ENCODE data around the gene SORCS3. TPM values are rescaled to one million over a fixed set of nuclear protein-coding genes. Genes with fewer than 3 reads are reported as not detected.

Gene SORCS3
- total RNA-seq, 4 donors from 2014 or later, result 0.26 to 0.50 (median 0.41) TPM

GRCh38 chr10:104622598-104623209 lies 18.4 kb upstream of the SORCS3 start:
- no peak overlapping the region for H3K27ac ChIP-seq (replicated peaks in 1 of 4)
- no peak for TF ChIP-seq EP300 (IDR thresholded peaks at IDR 0.05)
- no peak for TF ChIP-seq POLR2AphosphoS5 (IDR thresholded peaks at IDR 0.05)
- no peak for TF ChIP-seq POLR2A (IDR thresholded peaks at IDR 0.05; ENCODE audit: low read depth)
- no peak for TF ChIP-seq CTCF (IDR thresholded peaks at IDR 0.05)
- no peaks in the 10 kb centered on the region for H3K4me1 ChIP-seq
- WGBS, result 34% methylated on average over 4 of the region's 4 CpGs
- peak; percentile 74 for DNase-seq (ENCODE audit: extremely low spot score)
- H3K36me3 ChIP-seq, result no peaks in the 10 kb centered on the region
- peaks cover 0 to 7% (median 0%) of the 10 kb centered on the region in 4 donors for H3K27me3 ChIP-seq
- intact Hi-C loops (cut with DNase I), result no loop called here
- no peaks in the 10 kb centered on the region for H3K9me3 ChIP-seq
- no peak overlapping the region for H3K4me3 ChIP-seq

- Histone ChIP-seq H3K9me3 (no peaks in the 10 kb centered on the region), H3K36me3 (no peaks in the 10 kb centered on the region), H3K27me3 (peaks cover 0 to 4% (median 0%) of the 10 kb centered on the region in 4 donors), H3K4me3 (no peak overlapping the region), H3K27ac (replicated peaks in 1 of 4) (no peak overlapping the region), H3K4me1 (no peaks in the 10 kb centered on the region)
- WGBS, result 90% methylated on average over 23 of the region's 26 CpGs
- intact Hi-C loops (cut with DNase I), result no loop called here
- TF ChIP-seq CTCF (IDR thresholded peaks at IDR 0.05) (no peak), POLR2A (IDR thresholded peaks at IDR 0.05; ENCODE audit: low read depth) (no peak), POLR2AphosphoS5 (IDR thresholded peaks at IDR 0.05) (no peak), EP300 (IDR thresholded peaks at IDR 0.05) (no peak)
- DNase-seq (ENCODE audit: extremely low spot score), result peak; percentile 82
These were observed 10.4 kb upstream of the SORCS3 start for GRCh38 chr10:104630731-104631130.

GRCh38 chr10:104631946-104632345 lies 9.1 kb upstream of the SORCS3 start:
- Histone ChIP-seq H3K4me3 (no peak overlapping the region), H3K36me3 (no peaks in the 10 kb centered on the region), H3K4me1 (no peaks in the 10 kb centered on the region), H3K27ac (replicated peaks in 1 of 4) (no peak overlapping the region), H3K9me3 (no peaks in the 10 kb centered on the region), H3K27me3 (peaks cover 0 to 8% (median 0%) of the 10 kb centered on the region in 4 donors)
- no peak for TF ChIP-seq POLR2A (IDR thresholded peaks at IDR 0.05; ENCODE audit: low read depth)
- no peak for TF ChIP-seq POLR2AphosphoS5 (IDR thresholded peaks at IDR 0.05)
- no peak for TF ChIP-seq CTCF (IDR thresholded peaks at IDR 0.05)
- TF ChIP-seq EP300 (IDR thresholded peaks at IDR 0.05), result no peak
- WGBS, result 67% methylated on average over 3 of the region's 3 CpGs
- intact Hi-C loops (cut with DNase I), result no loop called here
- DNase-seq (ENCODE audit: extremely low spot score), result peak; percentile 64

- intact Hi-C loops (cut with DNase I), result no loop called here
- Histone ChIP-seq H3K9me3 (no peaks in the 10 kb centered on the region), H3K27ac (replicated peaks in 1 of 4) (no peak overlapping the region), H3K36me3 (no peaks in the 10 kb centered on the region), H3K4me1 (peaks cover 0 to 50% (median 44%) of the 10 kb centered on the region in 4 donors), H3K4me3 (peak overlapping the region in 3 of 4 donors; percentile 37 to 47 (median 43)), H3K27me3 (peaks cover 0 to 69% (median 14%) of the 10 kb centered on the region in 4 donors)
- TF ChIP-seq POLR2A (IDR thresholded peaks at IDR 0.05; ENCODE audit: low read depth) (no peak), CTCF (IDR thresholded peaks at IDR 0.05) (peak; percentile 26 to 48 (median 35))
- peak; percentile 86 for DNase-seq (ENCODE audit: extremely low spot score)
- WGBS, result 3% methylated on average over 28 of the region's 42 CpGs
These were observed 2.1 kb upstream of the SORCS3 start for GRCh38 chr10:104638861-104639589.

All from esophagus muscularis mucosa (tissue), 4 donors.